HT-29 (cell line): ENCODE data around the gene SIX1. TPM values are rescaled to one million over a fixed set of nuclear protein-coding genes. Genes with fewer than 3 reads are reported as not detected.

Experiments
- DNase-seq: peaks from one replicate; pipeline ENCODE4 v3.0.0-alpha.2; 2015; ENCODE audit warnings: low spot score
- total RNA-seq: library from RNA; depleted of rRNA; stranded (reverse); fragments of >200 nt; shearing (Covaris generic); gene quantifications from 2 replicates; pipeline ENCODE4 v1.2.3, GENCODE V29; 2014

Gene SIX1
- total RNA-seq, 1 experiment from 2014 or later, result 0.05 TPM

- DNase-seq, result no peak
Observed at GRCh38 chr14:60655898-60656685, 6.8 kb upstream of the SIX1 start.

- no peak for DNase-seq
Observed at GRCh38 chr14:60655119-60655897, 6.0 kb upstream of the SIX1 start.

DNA sequence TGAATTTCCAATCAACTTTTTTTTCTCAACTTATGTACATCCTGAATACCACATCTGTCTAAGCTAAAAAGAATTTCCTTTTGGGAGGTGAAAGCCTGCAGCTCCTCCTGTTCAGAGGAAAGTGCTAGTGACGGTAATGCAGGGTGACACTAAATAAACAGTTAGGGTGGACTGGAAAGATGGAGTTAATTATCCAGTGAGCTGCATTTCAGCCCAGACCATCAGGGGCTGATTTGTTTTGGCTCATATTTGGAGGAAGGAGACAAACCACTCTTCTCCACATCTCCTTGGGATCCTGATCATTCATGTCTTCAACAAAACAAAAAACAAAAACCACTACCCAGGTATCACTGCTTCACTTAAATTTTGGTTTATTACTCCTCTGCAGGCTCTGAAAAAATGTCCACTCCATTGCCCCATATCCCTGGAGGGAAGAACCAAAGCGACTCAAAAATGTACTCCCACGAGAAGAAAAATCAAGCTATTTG lies 5.1 kb upstream of the SIX1 start:
- DNase-seq, result no peak

DNA sequence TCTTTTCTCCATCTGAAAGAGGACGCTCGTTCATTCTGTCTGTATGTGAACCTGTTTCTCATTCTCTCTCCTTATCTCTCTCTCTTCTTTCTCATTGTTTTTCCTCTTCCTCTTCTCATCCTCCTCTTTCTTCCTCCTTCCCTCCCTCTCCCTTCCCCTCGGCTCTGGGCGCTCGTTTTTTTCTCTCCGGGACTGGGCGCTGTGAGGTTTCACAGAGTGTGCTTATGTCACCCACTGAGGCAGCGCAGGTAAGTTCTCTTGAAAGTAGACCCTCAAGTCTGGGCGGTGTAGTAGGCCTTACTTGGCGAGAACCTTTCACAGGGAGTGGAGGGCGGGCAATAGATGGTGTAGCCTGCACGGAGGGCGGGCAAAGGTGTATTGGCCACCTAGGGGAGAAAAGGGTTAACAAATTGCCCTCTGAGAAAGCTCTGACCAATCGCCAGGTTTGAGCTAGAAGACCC lies 4.5 kb upstream of the SIX1 start:
- DNase-seq, result no peak

- no peak for DNase-seq
Observed at GRCh38 chr14:60652674-60653651, 3.7 kb upstream of the SIX1 start.

- no peak for DNase-seq
Observed at GRCh38 chr14:60651796-60652673, 2.8 kb upstream of the SIX1 start.

DNA sequence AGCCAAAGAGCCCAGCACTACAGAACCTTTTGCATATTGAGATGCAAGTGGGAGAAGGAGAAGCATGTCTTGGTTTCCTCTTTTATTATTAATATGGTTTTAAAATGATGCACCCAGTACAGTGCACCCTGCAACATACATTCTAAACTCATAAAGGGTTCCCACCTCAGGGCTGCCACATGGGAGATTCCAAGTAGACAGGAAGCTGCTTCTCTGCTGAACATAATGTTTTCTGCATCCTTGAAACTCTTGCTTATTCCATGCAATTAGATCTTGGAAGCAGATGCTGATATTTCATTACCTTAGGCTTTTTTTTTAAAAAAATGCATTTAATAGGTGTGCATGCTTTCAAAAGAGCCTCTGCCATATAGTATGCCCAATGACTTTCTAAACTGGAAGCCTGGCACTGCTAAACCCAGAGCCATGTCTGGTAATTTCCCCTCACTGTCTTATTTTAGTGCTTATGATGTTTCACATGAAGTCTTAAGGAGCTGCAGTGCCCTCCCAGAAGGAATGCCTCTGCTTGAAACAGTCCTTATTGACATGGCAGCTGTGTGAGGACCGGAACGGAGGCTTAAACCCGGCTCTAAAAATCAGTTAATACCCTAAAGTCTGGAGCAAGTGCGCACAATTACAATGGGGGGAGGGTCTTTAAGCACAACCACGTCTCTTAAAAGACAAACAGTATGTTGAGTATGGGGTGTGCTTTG lies 2.0 kb upstream of the SIX1 start:
- DNase-seq, result no peak

DNA sequence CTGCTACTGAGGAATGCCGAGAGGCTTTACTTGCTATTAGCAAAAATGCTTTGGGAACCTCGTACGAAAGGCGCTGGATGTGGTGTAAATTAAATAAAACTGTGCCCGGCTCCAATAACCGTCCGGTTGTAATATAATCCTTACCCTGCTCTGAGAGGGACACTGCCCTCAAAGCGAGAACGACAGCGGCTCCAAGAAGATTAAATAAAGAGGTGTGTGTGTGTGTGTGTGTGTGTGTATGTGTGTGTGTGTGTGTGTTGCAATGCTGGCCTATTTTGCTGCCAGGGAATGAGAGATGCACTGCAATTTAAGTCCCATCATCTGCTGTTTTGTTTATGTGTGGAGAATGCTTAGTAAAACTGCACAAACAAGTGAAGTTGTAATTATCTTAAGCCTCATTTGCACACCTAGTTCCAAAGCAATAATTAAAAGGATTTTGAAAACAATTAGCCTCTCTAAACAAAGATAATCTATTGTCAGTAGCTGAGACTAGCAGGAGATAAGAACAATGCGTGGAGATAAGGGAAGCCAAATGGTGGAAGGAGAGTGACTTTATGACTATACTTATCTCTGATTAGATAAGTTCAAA lies 1.2 kb upstream of the SIX1 start:
- no peak for DNase-seq

DNA sequence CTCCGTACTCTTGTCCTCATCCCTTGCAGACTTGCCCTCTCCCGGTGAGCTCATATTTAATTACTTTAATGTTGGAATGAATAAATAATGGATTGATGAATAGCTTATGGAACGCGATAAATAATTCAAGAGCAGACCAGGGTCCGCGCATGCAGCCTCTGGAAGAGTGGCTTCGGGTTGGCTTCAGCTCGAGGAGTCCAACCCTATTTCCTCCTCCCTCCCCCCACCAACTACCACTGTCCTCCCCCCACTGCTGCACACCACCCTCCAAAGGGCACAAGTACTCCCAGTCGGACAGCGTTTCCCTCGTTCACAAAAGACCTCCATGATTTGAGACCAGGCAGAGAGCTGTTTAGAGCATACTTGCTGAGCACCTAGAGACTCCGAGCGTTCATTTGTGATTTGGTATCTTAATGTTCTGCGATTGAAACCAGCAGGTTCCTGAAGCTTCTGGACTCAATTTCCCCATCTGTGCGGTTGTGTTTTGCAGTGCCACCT lies 647 bp upstream of the SIX1 start:
- DNase-seq, result no peak

DNA sequence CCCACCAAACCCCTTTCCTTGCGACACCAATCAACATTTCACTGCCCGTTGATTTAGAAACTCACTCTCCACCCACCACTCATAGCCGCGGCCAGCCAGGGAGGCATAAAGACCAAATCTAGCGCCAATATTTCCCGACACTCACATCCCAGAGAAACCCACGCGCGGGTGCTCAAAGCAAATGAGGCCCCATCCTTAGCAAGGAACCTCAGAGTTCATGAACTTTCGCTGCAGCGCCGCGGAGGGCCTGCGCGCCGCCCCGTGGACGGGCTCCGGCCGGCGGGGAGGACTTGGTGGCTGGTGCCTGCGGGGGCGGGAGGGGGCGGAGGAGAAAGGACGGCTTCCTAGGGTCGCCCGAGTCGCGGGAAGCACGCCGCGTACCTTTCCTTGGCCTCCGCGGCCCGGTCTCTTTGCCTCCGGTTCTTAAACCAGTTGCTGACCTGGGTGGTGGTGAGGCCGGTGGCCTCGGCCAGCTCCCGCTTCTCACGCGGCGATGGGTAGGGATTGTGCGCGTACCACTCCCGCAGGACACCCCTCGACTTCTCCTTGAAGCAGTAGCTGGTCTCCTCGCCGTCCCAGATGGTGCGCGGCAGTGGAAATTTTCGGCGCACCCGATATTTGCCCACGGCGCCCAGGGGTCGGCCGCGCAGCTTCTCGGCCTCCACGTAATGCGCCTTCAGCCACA lies 886 bp downstream of the SIX1 start:
- no peak for DNase-seq

DNA sequence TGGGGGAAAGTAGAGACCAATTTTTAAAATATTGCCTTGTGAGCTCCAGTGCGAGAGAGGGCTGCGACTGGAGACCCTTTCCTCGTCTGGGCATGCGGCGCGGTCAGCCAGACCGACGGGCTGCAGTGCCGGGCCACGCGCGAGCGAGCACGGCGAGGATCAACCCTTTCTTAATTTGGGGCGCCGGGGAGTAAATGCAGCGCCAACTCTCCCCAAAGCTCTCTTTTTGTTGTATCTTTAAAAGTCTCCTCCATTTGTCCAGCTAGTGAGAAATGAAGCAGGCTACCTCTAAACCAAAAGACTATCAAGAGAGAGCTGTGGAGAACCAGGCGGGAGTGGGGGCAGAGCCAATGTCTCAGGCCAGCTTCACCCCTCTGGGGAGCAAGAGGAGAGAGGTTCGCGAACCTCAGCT lies 1.4 kb downstream of the SIX1 start:
- DNase-seq, result no peak

DNA sequence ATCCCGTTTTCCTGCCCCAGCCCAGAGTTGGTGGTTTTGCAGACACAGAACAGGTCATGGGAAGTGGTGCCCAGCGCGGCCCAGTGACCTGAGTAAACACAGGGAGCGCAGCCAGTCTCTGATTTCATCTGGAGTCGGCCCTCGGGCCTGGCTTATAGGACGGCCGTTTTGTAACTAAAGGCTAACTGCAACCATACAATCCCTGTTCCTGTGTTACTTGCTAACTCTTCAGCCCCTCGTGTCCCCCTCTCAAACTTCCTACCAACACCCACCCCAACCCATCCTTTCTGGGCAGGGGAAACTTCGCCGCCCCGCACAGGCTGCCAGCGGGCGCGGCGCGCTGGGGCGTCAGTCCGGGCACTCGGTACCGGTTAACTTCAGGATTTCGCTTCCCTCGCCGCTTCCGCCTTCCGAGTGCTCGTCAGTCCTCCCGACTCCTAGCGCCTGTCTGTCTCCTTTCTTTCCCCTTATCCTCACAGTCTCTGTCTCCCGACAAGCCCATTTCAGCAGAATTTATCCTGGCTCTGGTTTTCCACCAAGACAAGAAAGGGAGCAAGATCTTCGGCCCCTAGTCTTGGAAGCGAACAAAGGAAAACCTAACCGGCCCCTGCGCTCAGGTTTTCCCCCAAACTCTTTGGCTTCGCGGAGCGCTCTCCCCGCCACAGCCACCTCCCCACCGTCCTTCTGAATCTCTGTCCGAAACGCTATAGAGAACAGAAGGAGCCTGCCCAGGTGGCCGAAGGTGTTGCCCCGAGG lies 2.0 kb downstream of the SIX1 start:
- no peak for DNase-seq

GRCh38 chr14:60646226-60646818 lies 3.0 kb downstream of the SIX1 start:
- no peak for DNase-seq

- DNase-seq, result no peak
Observed at GRCh38 chr14:60645126-60645741, 4.0 kb downstream of the SIX1 start.

- DNase-seq, result no peak
Observed at GRCh38 chr14:60644666-60645065, 4.6 kb downstream of the SIX1 start.

- no peak for DNase-seq
Observed at GRCh38 chr14:60643463-60644314, 5.6 kb downstream of the SIX1 start.
